HepG2 (cell line): ENCODE measurements around the gene DHX8. TPM values are rescaled to one million over a fixed set of nuclear protein-coding genes. Genes with fewer than 3 reads are reported as not detected.

Experiments used
- BATF2 ChIP-seq: sonication (generic); formaldehyde crosslinking; IDR thresholded peaks from 2 replicates; pipeline ENCODE4 v1.8.0; 2022; ENCODE audit warnings: mild to moderate bottlenecking, missing genetic modification reagents, moderate library complexity
- E2F2 ChIP-seq: sonication (generic); formaldehyde crosslinking; IDR thresholded peaks from 2 replicates; pipeline ENCODE4 v1.4.0; 2020; ENCODE audit warnings: missing genetic modification reagents, borderline replicate concordance
- FLYWCH1 ChIP-seq: sonication (generic); formaldehyde crosslinking; IDR thresholded peaks from 2 replicates; pipeline ENCODE4 v1.8.1; 2023; ENCODE audit warnings: mild to moderate bottlenecking, missing genetic modification reagents
- HOXA9 ChIP-seq: sonication (generic); formaldehyde crosslinking; IDR thresholded peaks from 2 replicates; pipeline ENCODE4 v1.8.1; 2022; ENCODE audit warnings: missing genetic modification reagents, mild to moderate bottlenecking, moderate library complexity, borderline replicate concordance
- KLF11 ChIP-seq: IDR thresholded peaks from 2 replicates; pipeline ENCODE4 v1.6.1; 2016; ENCODE audit warnings: missing compliant biosample characterization
- MEIS2 ChIP-seq: sonication (generic); formaldehyde crosslinking; IDR thresholded peaks from 2 replicates; pipeline ENCODE4 v1.9.0; 2021; ENCODE audit warnings: mild to moderate bottlenecking, missing genetic modification reagents
- MIXL1 ChIP-seq: IDR thresholded peaks from 2 replicates; pipeline ENCODE4 v1.6.1; 2016
- SNAPC5 ChIP-seq: sonication (generic); formaldehyde crosslinking; IDR thresholded peaks from 2 replicates; pipeline ENCODE4 v1.8.1; 2023; ENCODE audit warnings: mild to moderate bottlenecking, missing genetic modification reagents, borderline replicate concordance
- TBL1XR1 ChIP-seq: fragments of 150-350 bp; IDR thresholded peaks from 2 replicates; pipeline ENCODE4 v1.6.1; 2014; ENCODE audit warnings: borderline replicate concordance, low read length; ENCODE audit not compliant: partially characterized antibody
- U2AF2 ChIP-seq: fragments of 200-400 bp; formaldehyde crosslinking; IDR thresholded peaks from 2 replicates; pipeline ENCODE4 v1.6.1; 2017; ENCODE audit warnings: low read depth, mild to moderate bottlenecking, low read length
- ZBTB1 ChIP-seq: sonication (generic); formaldehyde crosslinking; IDR thresholded peaks from 2 replicates; pipeline ENCODE4 v1.4.0; 2020; ENCODE audit warnings: missing genetic modification reagents, borderline replicate concordance
- ZNF343 ChIP-seq: sonication (generic); formaldehyde crosslinking; IDR thresholded peaks from 2 replicates; pipeline ENCODE4 v1.4.0; 2020; ENCODE audit warnings: mild to moderate bottlenecking, missing genetic modification reagents
- ZNF580 ChIP-seq: IDR thresholded peaks from 2 replicates; pipeline ENCODE4 v1.6.1; 2016; ENCODE audit warnings: low read depth, borderline replicate concordance
- ZNF777 ChIP-seq: sonication (generic); formaldehyde crosslinking; IDR thresholded peaks from 2 replicates; pipeline ENCODE4 v1.4.0; 2020; ENCODE audit warnings: missing genetic modification reagents
- ZNF790 ChIP-seq: sonication (generic); formaldehyde crosslinking; IDR thresholded peaks from 2 replicates; pipeline ENCODE4 v1.8.0; 2022; ENCODE audit warnings: missing genetic modification reagents, mild to moderate bottlenecking, borderline replicate concordance
- ZNF792 ChIP-seq: IDR thresholded peaks from 2 replicates; pipeline ENCODE4 v1.6.1; 2016
- ZNF841 ChIP-seq: sonication (generic); formaldehyde crosslinking; IDR thresholded peaks from 2 replicates; pipeline ENCODE4 v1.8.1; 2023; ENCODE audit warnings: missing genetic modification reagents, borderline replicate concordance
- ZNF850 ChIP-seq: sonication (generic); formaldehyde crosslinking; conservative IDR thresholded peaks from 2 replicates; pipeline ENCODE4 v1.9.0; 2021; ENCODE audit warnings: mild to moderate bottlenecking, missing genetic modification reagents
- polyA plus RNA-seq, 8 experiments: library from polyadenylated mRNA; depleted of rRNA in 3 of 8; stranded (reverse) in 7 of 8; unstranded in 1 of 8; fragments of >200 nt; fragmentation: Illumina TruSeq in 4 of 8; extraction: Trizol in 4 of 8; gene quantifications; 2 replicates each; pipeline versions ENCODE4 v1.2.1 to v1.2.3, GENCODE V29; 2011 to 2016; ENCODE audit warnings: low read depth in 4 of 8, missing spikeins in 1 of 8, mixed read lengths in 1 of 8; ENCODE audit not compliant: insufficient read depth in 1 of 8
- total RNA-seq, 5 experiments: library from RNA; depleted of rRNA; stranded (reverse); fragments of >200 nt; fragmentation: Illumina TruSeq; extraction: Trizol; gene quantifications; 2 replicates each; pipeline ENCODE4 v1.2.3, GENCODE V29; 2016; ENCODE audit warnings: low read depth in 1 of 5
- TF ChIP-seq, protein P1 (sequence below): IDR thresholded peaks from 2 replicates; pipeline ENCODE4 v1.4.0; 2020; ENCODE audit warnings: mild to moderate bottlenecking, missing genetic modification reagents
- TF ChIP-seq, protein P2 (sequence below): sonication (generic); formaldehyde crosslinking; IDR thresholded peaks from 2 replicates; pipeline ENCODE4 v1.8.0; 2022; ENCODE audit warnings: mild to moderate bottlenecking, missing genetic modification reagents

Gene DHX8
- total and polyA plus RNA-seq, 2 of the 13 experiments (the other 11 are each of a cell fraction or from before 2014, with no cell fraction given), result 24.8 to 48.9 TPM

DNA sequence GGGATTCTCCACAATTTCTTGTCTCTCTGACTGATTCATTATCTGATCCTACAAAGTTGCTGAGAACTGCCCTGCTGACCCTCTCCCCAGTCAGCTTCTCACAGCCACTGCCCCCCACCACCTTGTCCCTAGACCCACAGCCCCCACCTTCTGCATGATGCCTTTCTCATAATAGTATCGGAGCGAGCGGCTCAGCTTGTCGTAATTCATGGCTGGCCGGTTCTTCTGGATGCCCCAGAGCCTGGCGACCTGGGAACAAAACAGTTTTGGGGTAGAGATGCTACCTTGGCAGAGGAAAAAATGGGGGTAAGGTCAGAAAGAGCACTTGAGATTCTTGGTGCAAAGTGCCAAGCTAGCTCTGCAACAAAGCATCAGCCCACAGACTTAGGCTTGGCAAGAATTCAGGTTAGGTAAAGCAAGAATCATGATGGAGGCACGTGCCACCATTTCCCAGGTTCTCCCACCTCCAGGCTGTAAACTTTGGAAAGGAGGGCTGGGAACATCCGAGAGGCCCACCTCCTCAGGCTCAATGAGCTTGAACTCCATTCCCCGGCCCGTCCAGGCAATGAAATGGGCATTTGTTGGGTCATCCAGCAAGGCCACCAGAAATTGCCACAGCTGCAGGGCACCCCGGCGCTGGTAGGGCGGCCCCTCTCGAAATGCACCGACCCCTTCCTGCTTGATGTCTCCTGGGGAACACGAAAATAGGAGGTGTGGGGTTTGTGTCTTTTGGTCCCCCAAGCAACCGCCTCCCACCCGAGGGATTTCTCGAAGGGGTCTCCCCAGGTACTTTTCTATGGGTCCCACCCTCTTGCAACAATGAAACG is 45.4 kb downstream of the DHX8 start (continued):
- TF ChIP-seq U2AF2, result no peak
- TF ChIP-seq, protein P1, sequence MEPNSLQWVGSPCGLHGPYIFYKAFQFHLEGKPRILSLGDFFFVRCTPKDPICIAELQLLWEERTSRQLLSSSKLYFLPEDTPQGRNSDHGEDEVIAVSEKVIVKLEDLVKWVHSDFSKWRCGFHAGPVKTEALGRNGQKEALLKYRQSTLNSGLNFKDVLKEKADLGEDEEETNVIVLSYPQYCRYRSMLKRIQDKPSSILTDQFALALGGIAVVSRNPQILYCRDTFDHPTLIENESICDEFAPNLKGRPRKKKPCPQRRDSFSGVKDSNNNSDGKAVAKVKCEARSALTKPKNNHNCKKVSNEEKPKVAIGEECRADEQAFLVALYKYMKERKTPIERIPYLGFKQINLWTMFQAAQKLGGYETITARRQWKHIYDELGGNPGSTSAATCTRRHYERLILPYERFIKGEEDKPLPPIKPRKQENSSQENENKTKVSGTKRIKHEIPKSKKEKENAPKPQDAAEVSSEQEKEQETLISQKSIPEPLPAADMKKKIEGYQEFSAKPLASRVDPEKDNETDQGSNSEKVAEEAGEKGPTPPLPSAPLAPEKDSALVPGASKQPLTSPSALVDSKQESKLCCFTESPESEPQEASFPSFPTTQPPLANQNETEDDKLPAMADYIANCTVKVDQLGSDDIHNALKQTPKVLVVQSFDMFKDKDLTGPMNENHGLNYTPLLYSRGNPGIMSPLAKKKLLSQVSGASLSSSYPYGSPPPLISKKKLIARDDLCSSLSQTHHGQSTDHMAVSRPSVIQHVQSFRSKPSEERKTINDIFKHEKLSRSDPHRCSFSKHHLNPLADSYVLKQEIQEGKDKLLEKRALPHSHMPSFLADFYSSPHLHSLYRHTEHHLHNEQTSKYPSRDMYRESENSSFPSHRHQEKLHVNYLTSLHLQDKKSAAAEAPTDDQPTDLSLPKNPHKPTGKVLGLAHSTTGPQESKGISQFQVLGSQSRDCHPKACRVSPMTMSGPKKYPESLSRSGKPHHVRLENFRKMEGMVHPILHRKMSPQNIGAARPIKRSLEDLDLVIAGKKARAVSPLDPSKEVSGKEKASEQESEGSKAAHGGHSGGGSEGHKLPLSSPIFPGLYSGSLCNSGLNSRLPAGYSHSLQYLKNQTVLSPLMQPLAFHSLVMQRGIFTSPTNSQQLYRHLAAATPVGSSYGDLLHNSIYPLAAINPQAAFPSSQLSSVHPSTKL (CRISPR knock-in tag), result no peak
- no peak for TF ChIP-seq ZNF792 (CRISPR knock-in tag)
- no peak for TF ChIP-seq KLF11 (CRISPR knock-in tag)
- no peak for TF ChIP-seq ZBTB1 (CRISPR knock-in tag)
- TF ChIP-seq, protein P2, sequence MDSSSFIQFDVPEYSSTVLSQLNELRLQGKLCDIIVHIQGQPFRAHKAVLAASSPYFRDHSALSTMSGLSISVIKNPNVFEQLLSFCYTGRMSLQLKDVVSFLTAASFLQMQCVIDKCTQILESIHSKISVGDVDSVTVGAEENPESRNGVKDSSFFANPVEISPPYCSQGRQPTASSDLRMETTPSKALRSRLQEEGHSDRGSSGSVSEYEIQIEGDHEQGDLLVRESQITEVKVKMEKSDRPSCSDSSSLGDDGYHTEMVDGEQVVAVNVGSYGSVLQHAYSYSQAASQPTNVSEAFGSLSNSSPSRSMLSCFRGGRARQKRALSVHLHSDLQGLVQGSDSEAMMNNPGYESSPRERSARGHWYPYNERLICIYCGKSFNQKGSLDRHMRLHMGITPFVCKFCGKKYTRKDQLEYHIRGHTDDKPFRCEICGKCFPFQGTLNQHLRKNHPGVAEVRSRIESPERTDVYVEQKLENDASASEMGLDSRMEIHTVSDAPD (CRISPR knock-in tag), result no peak
- no peak for TF ChIP-seq MEIS2
- TF ChIP-seq ZNF580 (CRISPR knock-in tag), result no peak
- no peak for TF ChIP-seq ZNF343 (CRISPR knock-in tag)
- TF ChIP-seq TBL1XR1, result no peak
- no peak for TF ChIP-seq FLYWCH1 (CRISPR knock-in tag)
- no peak for TF ChIP-seq ZNF841 (CRISPR knock-in tag)
- TF ChIP-seq E2F2 (CRISPR knock-in tag), result 0 out of 2 replicates have a peak, but pooled peaks have one; percentile 13
- no peak for TF ChIP-seq HOXA9 (CRISPR knock-in tag)
- TF ChIP-seq ZNF850 (CRISPR knock-in tag), result no peak
- no peak for TF ChIP-seq BATF2 (CRISPR knock-in tag)
- TF ChIP-seq ZNF790 (CRISPR knock-in tag), result no peak
- no peak for TF ChIP-seq ZNF777 (CRISPR knock-in tag)
- TF ChIP-seq SNAPC5 (CRISPR knock-in tag), result no peak
- no peak for TF ChIP-seq MIXL1 (CRISPR knock-in tag)
